HG02981 (cell line): Measurements from ENCODE around the gene OR4N5.

Experiments
- ATAC-seq: cut with Tn5 transposase; IDR thresholded peaks from one replicate; pipeline ENCODE4 v1.9.1; 2021; ENCODE audit warnings: mild to moderate bottlenecking, moderate library complexity; ENCODE audit not compliant: unreplicated experiment

Gene OR4N5

GRCh38 chr14:20194101-20194500 lies 55.5 kb downstream of the OR4N5 start:
- no peak for ATAC-seq
